Measurements from ENCODE around the gene AUH. TPM values are rescaled to one million over a fixed set of nuclear protein-coding genes. Genes with fewer than 3 reads are reported as not detected.

Gene AUH
- polyA plus RNA-seq, 1 donor from 2014 or later = 42.6 TPM

- no peak overlapping the region for H3K9ac ChIP-seq (ENCODE audit: low read length)
- no peaks in the 10 kb centered on the region for H3F3A ChIP-seq (ENCODE audit: insufficient read depth, low read length, poor library complexity, severe bottlenecking)
- H3K4me3 ChIP-seq (ENCODE audit: low read length) = no peak overlapping the region
- H3K27me3 ChIP-seq (ENCODE audit: insufficient read depth, low read depth, low read length) = no peaks in the 10 kb centered on the region
- no peak overlapping the region for H3K27ac ChIP-seq (ENCODE audit: low read length)
- H3K9me2 ChIP-seq (ENCODE audit: insufficient read depth, low read length) = no peaks in the 10 kb centered on the region
- H2AFZ ChIP-seq (ENCODE audit: low read depth, low read length) = no peak overlapping the region
- H3K9me3 ChIP-seq (ENCODE audit: low read length) = no peaks in the 10 kb centered on the region
- no peaks in the 10 kb centered on the region for H3K36me3 ChIP-seq (ENCODE audit: insufficient read depth, low read length)
- no peak for TF ChIP-seq EZH2 (IDR thresholded peaks at IDR 0.05; ENCODE audit: borderline replicate concordance, insufficient read depth, low read length, poor library complexity, severe bottlenecking)
- TF ChIP-seq POLR2AphosphoS5 (IDR thresholded peaks at IDR 0.05) = no peak
- no peak for TF ChIP-seq RAD21 (conservative IDR thresholded peaks at IDR 0.05)
- TF ChIP-seq SMC3 (conservative IDR thresholded peaks at IDR 0.05; ENCODE audit: poor library complexity) = no peak
- TF ChIP-seq, protein P1, sequence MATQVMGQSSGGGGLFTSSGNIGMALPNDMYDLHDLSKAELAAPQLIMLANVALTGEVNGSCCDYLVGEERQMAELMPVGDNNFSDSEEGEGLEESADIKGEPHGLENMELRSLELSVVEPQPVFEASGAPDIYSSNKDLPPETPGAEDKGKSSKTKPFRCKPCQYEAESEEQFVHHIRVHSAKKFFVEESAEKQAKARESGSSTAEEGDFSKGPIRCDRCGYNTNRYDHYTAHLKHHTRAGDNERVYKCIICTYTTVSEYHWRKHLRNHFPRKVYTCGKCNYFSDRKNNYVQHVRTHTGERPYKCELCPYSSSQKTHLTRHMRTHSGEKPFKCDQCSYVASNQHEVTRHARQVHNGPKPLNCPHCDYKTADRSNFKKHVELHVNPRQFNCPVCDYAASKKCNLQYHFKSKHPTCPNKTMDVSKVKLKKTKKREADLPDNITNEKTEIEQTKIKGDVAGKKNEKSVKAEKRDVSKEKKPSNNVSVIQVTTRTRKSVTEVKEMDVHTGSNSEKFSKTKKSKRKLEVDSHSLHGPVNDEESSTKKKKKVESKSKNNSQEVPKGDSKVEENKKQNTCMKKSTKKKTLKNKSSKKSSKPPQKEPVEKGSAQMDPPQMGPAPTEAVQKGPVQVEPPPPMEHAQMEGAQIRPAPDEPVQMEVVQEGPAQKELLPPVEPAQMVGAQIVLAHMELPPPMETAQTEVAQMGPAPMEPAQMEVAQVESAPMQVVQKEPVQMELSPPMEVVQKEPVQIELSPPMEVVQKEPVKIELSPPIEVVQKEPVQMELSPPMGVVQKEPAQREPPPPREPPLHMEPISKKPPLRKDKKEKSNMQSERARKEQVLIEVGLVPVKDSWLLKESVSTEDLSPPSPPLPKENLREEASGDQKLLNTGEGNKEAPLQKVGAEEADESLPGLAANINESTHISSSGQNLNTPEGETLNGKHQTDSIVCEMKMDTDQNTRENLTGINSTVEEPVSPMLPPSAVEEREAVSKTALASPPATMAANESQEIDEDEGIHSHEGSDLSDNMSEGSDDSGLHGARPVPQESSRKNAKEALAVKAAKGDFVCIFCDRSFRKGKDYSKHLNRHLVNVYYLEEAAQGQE (IDR thresholded peaks at IDR 0.05; ENCODE audit: borderline replicate concordance) = no peak
- no peak for TF ChIP-seq TAF1 (IDR thresholded peaks at IDR 0.05; ENCODE audit: low read depth)
- no peak for TF ChIP-seq EP300 (conservative IDR thresholded peaks at IDR 0.05; ENCODE audit: poor library complexity, severe bottlenecking)
- TF ChIP-seq MXI1 (conservative IDR thresholded peaks at IDR 0.05; ENCODE audit: poor library complexity, severe bottlenecking) = no peak
- no peak for TF ChIP-seq CTCF (IDR thresholded peaks at IDR 0.05; ENCODE audit: poor library complexity, severe bottlenecking)
- H4K20me1 ChIP-seq (ENCODE audit: insufficient read depth) = no peaks in the 10 kb centered on the region
- no peak overlapping the region for H3K4me2 ChIP-seq (ENCODE audit: low read length)
- H3K79me2 ChIP-seq (replicated peaks; ENCODE audit: insufficient read depth, low read length) = no peaks in the 10 kb centered on the region
Measured at GRCh38 chr9:91306296-91306630, 55.5 kb downstream of the AUH start.

DNA sequence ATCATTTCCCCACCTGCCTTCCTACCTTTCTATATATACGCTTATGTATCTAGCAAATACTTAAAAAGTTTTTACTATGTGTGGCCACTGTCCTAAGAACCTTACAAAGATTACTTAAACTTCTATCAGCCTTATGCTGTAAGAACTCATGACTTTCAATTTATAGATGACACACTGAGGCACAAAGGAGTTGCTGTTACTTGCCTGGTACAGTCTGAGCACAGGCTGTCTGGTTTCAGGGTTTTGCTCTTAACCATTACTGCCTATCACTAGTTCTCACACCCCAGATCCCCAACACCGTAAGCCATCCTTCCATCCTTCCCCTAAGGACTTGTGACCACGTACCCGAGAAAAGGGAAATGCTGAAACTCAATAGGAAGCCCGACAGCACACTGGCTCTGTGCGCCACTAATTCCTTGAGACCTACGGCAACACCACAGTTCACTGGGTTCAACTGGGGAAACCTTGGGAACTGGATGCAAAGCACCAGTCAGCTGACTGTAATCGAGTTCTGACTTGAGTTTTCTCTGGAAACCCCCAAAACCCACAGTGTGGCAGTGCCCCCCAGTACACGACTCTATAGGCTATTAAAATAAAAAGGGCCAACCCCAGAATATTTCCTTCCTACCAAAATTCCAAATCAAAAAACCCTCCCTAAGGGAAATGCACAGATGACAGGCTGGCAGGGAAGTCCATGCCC is 56.0 kb downstream of the AUH start:
- Histone ChIP-seq H3K9me3 (ENCODE audit: low read length) (no peaks in the 10 kb centered on the region), H3K4me3 (ENCODE audit: low read length) (no peak overlapping the region), H3K79me2 (replicated peaks; ENCODE audit: insufficient read depth, low read length) (no peaks in the 10 kb centered on the region), H4K20me1 (ENCODE audit: insufficient read depth) (no peaks in the 10 kb centered on the region), H2AFZ (ENCODE audit: low read depth, low read length) (no peak overlapping the region), H3K36me3 (ENCODE audit: insufficient read depth, low read length) (no peaks in the 10 kb centered on the region), H3K9me2 (ENCODE audit: insufficient read depth, low read length) (no peaks in the 10 kb centered on the region), H3K9ac (ENCODE audit: low read length) (no peak overlapping the region), H3K4me2 (ENCODE audit: low read length) (no peak overlapping the region), H3F3A (ENCODE audit: insufficient read depth, low read length, poor library complexity, severe bottlenecking) (no peaks in the 10 kb centered on the region), H3K27me3 (ENCODE audit: insufficient read depth, low read depth, low read length) (no peaks in the 10 kb centered on the region), H3K27ac (ENCODE audit: low read length) (no peak overlapping the region)
- TF ChIP-seq MXI1 (conservative IDR thresholded peaks at IDR 0.05; ENCODE audit: poor library complexity, severe bottlenecking) (no peak), SMC3 (conservative IDR thresholded peaks at IDR 0.05; ENCODE audit: poor library complexity) (no peak), EZH2 (IDR thresholded peaks at IDR 0.05; ENCODE audit: borderline replicate concordance, insufficient read depth, low read length, poor library complexity, severe bottlenecking) (no peak)
